HG02610 (cell line): ENCODE measurements around the gene NABP1.

Source experiments
- ATAC-seq: cut with Tn5 transposase; IDR thresholded peaks from one replicate; pipeline ENCODE4 v1.9.1; 2021; ENCODE audit warnings: mild to moderate bottlenecking, moderate library complexity; ENCODE audit not compliant: unreplicated experiment

The NABP1 gene

GRCh38 chr2:191678437-191679100 is 633 bp downstream of the NABP1 start:
- peak; percentile 3 for ATAC-seq

GRCh38 chr2:191679818-191680600 is 2.1 kb downstream of the NABP1 start:
- ATAC-seq, result peak; percentile 26

- no peak for ATAC-seq
Measured at GRCh38 chr2:191680639-191681038, 2.7 kb downstream of the NABP1 start.

- ATAC-seq, result no peak
Measured at GRCh38 chr2:191682126-191682525, 4.2 kb downstream of the NABP1 start.

- no peak for ATAC-seq
Measured at GRCh38 chr2:191686066-191686465, 8.1 kb downstream of the NABP1 start.

GRCh38 chr2:191686729-191687128 is 8.8 kb downstream of the NABP1 start:
- ATAC-seq, result no peak

GRCh38 chr2:191687867-191688266 is 9.9 kb downstream of the NABP1 start:
- no peak for ATAC-seq

GRCh38 chr2:191688934-191689695 is 11.2 kb downstream of the NABP1 start:
- no peak for ATAC-seq

- no peak for ATAC-seq
Measured at GRCh38 chr2:191690327-191690726, 12.4 kb downstream of the NABP1 start.

- ATAC-seq, result peak; percentile 51
Measured at GRCh38 chr2:191691016-191691735, 13.2 kb downstream of the NABP1 start.

- ATAC-seq, result no peak
Measured at GRCh38 chr2:191691898-191692297, 14.0 kb downstream of the NABP1 start.

- no peak for ATAC-seq
Measured at GRCh38 chr2:191692502-191693115, 14.7 kb downstream of the NABP1 start.

GRCh38 chr2:191693166-191693565 is 15.2 kb downstream of the NABP1 start:
- no peak for ATAC-seq

GRCh38 chr2:191693778-191694177 is 15.8 kb downstream of the NABP1 start:
- ATAC-seq, result peak; percentile 87

GRCh38 chr2:191696001-191696400 is 18.1 kb downstream of the NABP1 start:
- no peak for ATAC-seq

GRCh38 chr2:191696966-191697365 is 19.0 kb downstream of the NABP1 start:
- no peak for ATAC-seq

- no peak for ATAC-seq
Measured at GRCh38 chr2:191697870-191698269, 19.9 kb downstream of the NABP1 start.

GRCh38 chr2:191699341-191699945 is 21.5 kb downstream of the NABP1 start:
- no peak for ATAC-seq

GRCh38 chr2:191701029-191701428 is 23.1 kb downstream of the NABP1 start:
- ATAC-seq, result no peak

GRCh38 chr2:191701696-191702095 is 23.8 kb downstream of the NABP1 start:
- no peak for ATAC-seq
